ENCODE data around the gene COMP.
A peak's percentile ranks its signal among the peaks of the same experiment; 100 is the strongest.

Gene COMP

DNA sequence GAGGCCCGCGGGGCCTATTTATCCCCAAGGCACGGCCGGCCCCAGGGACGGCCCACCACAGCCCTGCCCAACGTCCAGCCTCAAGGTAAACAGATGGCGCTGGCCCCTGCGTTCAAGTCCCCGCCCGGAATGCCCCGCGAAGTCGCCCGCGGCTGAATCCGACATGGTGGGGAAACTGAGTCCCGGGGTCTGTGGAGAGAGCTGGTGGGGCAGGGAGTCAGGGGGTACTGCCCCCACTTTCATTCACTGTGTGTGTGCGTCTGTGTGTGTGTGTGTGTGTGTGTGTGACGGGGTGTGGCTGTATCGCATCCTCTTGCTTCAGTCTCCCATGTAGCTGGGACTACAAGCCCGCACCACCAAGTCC, 192 bp upstream of the COMP start:
- no peak for TF ChIP-seq Cebpa-rat (IDR thresholded peaks at IDR 0.05)
- H3K9me3 ChIP-seq (replicated peaks in 1 of 11): peaks cover 0 to 13% (median 3%) of the 10 kb centered on the region in 11 experiments; a peak in 7 of 22 replicates
- H3K4me2 ChIP-seq: peak overlapping the region in 4 of 11 experiments; percentile 80 to 91 (median 86); a peak in 2 of 22 replicates
- no peak overlapping the region for H3K9ac ChIP-seq
- H3K27ac ChIP-seq: no peak overlapping the region
- H3K36me3 ChIP-seq: no peaks in the 10 kb centered on the region
- H3K27me3 ChIP-seq: peaks cover 99 to 100% (median 100%) of the 10 kb centered on the region in 11 experiments
- peaks cover 0 to 73% (median 35%) of the 10 kb centered on the region in 11 experiments; a peak in 19 of 22 replicates for H4K20me1 ChIP-seq
- 0 out of 20 replicates have a peak overlapping the region, but pooled peaks of 1 of the 10 experiments have one; percentile 53 for H3K4me3 ChIP-seq
- H3K4me1 ChIP-seq: peaks cover 20 to 35% (median 29%) of the 10 kb centered on the region in 10 experiments

DNA sequence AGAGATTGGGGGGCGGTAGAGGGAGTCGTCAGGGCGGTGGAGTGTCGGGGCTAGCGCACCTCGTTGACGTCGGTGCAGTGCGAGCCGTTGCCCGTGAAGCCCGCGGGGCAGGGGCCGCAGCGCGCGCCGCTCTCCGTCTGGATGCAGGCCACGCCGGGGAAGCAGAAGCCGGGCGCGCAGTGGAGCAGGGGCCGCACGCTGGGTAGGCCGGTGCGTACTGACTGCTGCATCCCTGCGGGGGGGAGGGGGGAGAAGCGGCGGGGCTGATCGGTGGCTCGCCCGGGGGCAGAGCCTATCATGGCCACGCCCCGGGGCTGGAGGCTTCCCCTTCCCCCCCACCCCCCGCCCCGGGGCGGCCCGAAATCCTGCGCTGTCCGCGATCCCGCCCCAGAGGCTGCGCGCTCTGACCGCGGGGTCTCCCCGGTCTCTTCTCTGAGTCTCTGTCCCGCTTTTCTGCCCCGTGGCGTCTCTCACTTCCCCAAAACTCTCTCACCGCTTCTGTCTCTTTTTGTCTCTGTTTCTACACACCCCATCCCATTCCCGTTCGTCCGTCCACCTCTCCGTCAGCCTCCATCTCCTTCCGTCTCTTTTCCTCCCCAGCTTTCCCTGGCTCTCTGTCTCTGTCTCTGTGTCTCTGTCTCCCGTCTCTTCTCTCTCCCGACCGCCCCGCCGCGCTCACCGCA, 1.1 kb downstream of the COMP start:
- TF ChIP-seq Cebpa-rat (IDR thresholded peaks at IDR 0.05): no peak
- H3K4me2 ChIP-seq: peak overlapping the region; percentile 77 to 93 (median 86)
- peak overlapping the region in 3 of 11 experiments; percentile 25 to 33 (median 32); a peak in 3 of 22 replicates for H3K9ac ChIP-seq
- H4K20me1 ChIP-seq: peaks cover 0 to 67% (median 35%) of the 10 kb centered on the region in 11 experiments; a peak in 19 of 22 replicates
- peaks cover 0 to 13% (median 3%) of the 10 kb centered on the region in 11 experiments; a peak in 7 of 22 replicates for H3K9me3 ChIP-seq (replicated peaks in 1 of 11)
- no peak overlapping the region for H3K27ac ChIP-seq
- H3K4me1 ChIP-seq: peaks cover 15 to 33% (median 29%) of the 10 kb centered on the region in 10 experiments
- peaks cover 92 to 99% (median 96%) of the 10 kb centered on the region in 11 experiments for H3K27me3 ChIP-seq
- no peaks in the 10 kb centered on the region for H3K36me3 ChIP-seq
- peak overlapping the region; percentile 33 to 67 (median 51); a peak in 19 of 20 replicates for H3K4me3 ChIP-seq

DNA sequence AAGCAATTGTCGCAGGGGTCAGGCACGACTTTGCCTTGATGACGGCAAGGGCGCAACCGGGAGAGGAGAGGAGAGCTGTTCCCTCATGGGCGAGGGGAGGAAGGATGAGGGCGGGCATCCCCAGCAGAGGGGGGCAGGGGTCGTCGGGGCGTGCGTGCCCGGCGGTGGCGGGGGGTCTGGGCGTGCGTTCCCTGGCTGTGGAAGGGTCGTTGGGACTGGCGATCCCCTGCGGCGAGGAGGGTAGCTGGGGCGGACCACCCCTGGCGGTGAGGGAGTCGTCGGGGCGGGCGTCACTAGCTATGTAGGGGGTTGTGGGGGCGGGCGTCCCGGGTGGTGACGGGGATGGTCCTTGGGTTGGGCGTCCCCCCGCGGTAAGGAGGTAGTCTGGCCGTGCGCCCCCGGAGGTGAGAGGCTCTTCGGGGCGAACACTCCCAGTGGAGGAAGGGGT, 1.7 kb downstream of the COMP start:
- Histone ChIP-seq H3K4me3 (peak overlapping the region; percentile 33 to 67 (median 51); a peak in 19 of 20 replicates), H3K27ac (no peak overlapping the region), H3K4me2 (peak overlapping the region; percentile 77 to 93 (median 86)), H3K9ac (peak overlapping the region in 3 of 11 experiments; percentile 25 to 33 (median 32); a peak in 3 of 22 replicates), H3K36me3 (no peaks in the 10 kb centered on the region), H3K4me1 (peaks cover 16 to 38% (median 29%) of the 10 kb centered on the region in 10 experiments), H3K27me3 (peaks cover 87 to 99% (median 95%) of the 10 kb centered on the region in 11 experiments), H3K9me3 (replicated peaks in 1 of 11) (peaks cover 0 to 13% (median 3%) of the 10 kb centered on the region in 11 experiments; a peak in 7 of 22 replicates), H4K20me1 (peaks cover 0 to 68% (median 35%) of the 10 kb centered on the region in 11 experiments; a peak in 19 of 22 replicates)
- no peak for TF ChIP-seq Cebpa-rat (IDR thresholded peaks at IDR 0.05)

DNA sequence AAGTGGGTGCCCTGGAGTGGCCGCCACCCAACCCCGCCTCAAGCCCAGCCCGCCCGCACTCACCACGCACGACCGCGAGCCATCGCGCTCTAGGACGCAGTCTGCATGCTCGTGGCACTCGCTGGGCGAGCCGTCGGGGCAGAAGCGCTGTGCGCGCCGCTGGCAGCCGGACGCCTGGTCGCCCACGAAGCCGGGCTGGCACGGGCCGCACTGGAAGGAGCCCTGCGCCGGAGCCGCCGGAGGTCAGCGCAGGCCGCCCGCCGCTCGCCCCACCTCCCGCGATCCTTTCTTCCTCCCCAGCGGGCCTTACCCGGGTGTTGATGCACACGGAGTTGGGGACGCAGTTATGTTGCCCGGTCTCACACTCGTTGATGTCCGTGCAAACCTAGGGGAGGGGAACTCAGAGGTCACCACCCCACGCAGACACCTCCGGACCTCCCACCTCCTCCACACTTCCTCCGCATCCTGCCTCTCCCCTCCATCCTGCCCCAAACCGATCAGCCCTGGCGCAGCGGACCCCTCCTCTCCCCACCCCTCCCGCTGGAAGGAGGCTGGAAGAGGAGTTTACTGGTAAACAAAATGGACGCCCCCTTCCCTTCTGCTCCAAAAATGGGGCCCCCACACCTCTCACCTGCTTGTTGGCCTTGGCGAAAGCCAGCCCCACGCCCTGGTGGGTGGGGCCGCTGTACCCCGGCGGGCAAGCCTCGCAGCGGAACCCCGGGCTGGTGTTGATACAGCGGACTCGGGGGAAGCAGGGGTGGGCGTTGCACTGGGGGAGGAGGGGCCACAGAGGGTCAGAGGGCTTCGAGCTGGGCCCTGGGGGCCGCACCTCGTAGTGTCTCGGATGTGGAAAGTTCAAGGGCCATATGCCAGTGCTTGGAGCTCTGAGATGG, 2.3 kb downstream of the COMP start:
- Histone ChIP-seq H3K9ac (peak overlapping the region in 2 of 11 experiments; percentile 2 to 3; a peak in 2 of 22 replicates), H4K20me1 (peaks cover 0 to 72% (median 39%) of the 10 kb centered on the region in 11 experiments; a peak in 19 of 22 replicates), H3K4me3 (peak overlapping the region in 9 of 10 experiments; percentile 36 to 67 (median 53); a peak in 16 of 20 replicates), H3K4me2 (peak overlapping the region; percentile 77 to 93 (median 86)), H3K4me1 (peaks cover 16 to 38% (median 29%) of the 10 kb centered on the region in 10 experiments), H3K9me3 (replicated peaks in 1 of 11) (peaks cover 0 to 13% (median 3%) of the 10 kb centered on the region in 11 experiments; a peak in 7 of 22 replicates), H3K27ac (no peak overlapping the region), H3K36me3 (no peaks in the 10 kb centered on the region), H3K27me3 (peaks cover 87 to 98% (median 95%) of the 10 kb centered on the region in 11 experiments)
- TF ChIP-seq Cebpa-rat (IDR thresholded peaks at IDR 0.05): no peak

DNA sequence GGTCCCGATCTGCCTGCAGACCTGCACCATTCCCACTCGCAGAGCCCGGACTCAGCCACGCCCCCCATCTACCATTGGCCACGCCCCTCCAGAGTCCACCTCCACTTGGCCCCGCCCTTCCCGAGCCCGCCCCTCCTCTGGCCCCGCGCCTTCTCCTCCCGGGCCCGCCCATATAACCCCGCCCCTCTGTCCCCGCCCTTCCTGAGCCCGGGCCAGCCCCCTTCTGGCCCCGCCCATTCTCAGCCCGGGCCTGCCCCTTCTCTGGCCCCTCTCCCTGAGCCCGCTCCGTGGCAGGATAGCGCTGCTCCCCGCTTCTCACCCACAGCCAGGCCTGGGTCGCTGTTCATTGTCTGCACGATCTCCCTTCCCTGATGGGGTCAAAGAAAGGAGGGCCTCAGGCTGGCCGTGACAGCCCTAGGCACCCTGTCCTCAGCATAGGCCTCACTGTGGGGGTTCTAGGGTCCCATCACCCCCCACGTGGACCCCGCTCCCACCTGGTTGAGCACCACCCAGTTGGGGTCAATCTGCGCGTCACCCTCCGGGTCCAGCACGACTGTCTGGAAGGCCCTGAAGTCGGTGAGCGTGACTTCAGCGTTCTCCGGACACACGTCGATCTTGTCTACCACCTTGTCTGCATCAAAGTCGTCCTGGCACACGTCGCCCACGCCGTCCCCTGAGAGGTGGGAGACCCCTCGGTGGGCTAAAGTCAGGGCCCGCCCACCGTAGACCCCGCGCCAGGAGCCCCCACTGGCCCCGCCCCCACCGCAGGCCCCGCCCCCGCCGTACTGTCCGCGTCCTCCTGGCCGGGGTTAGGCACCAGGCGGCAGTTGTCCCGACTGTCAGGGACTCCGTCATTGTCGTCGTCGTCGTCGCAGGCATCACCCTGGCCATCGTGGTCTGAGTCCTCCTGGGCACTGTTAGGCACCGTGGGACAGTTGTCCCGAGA, 5.7 kb downstream of the COMP start:
- Histone ChIP-seq H3K9ac (0 out of 22 replicates have a peak overlapping the region, but pooled peaks of 1 of the 11 experiments have one; percentile 19), H3K4me2 (peak overlapping the region; percentile 44 to 76 (median 63); a peak in 20 of 22 replicates)

DNA sequence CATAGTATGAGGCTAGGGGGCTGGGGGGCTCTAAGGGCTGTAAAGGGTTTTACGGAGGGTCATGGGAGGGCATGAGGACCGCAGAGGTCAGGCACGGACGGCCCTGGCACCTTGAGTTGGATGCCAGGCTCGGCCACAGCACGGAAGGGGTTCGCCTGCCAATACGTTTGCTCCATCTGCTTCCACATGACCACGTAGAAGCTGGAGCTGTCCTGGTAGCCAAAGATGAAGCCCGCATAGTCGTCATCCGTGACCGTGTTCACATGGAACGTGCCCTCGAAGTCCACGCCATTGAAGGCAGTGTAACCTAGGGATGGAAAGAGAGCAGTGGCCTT, 6.4 kb downstream of the COMP start:
- no peak overlapping the region for H3K27ac ChIP-seq
- peaks cover 0 to 76% (median 62%) of the 10 kb centered on the region in 11 experiments; a peak in 20 of 22 replicates for H4K20me1 ChIP-seq
- H3K9me3 ChIP-seq (replicated peaks in 1 of 11): peaks cover 0 to 13% (median 3%) of the 10 kb centered on the region in 11 experiments; a peak in 7 of 22 replicates
- H3K36me3 ChIP-seq: no peaks in the 10 kb centered on the region
- peaks cover 34 to 54% (median 41%) of the 10 kb centered on the region in 10 experiments for H3K4me1 ChIP-seq
- no peak for TF ChIP-seq Cebpa-rat (IDR thresholded peaks at IDR 0.05)
- no peak overlapping the region for H3K4me3 ChIP-seq
- peak overlapping the region in 6 of 11 experiments; percentile 12 to 68 (median 39); a peak in 7 of 22 replicates for H3K4me2 ChIP-seq
- peaks cover 70 to 96% (median 81%) of the 10 kb centered on the region in 11 experiments for H3K27me3 ChIP-seq
- no peak overlapping the region for H3K9ac ChIP-seq

More for the DNA sequence above, 5.7 kb downstream of the COMP start:
- Histone ChIP-seq H3K27me3 (peaks cover 77 to 96% (median 84%) of the 10 kb centered on the region in 11 experiments), H3K4me1 (peaks cover 36 to 58% (median 46%) of the 10 kb centered on the region in 10 experiments), H3K9me3 (replicated peaks in 1 of 11) (peaks cover 0 to 13% (median 3%) of the 10 kb centered on the region in 11 experiments; a peak in 7 of 22 replicates), H3K27ac (no peak overlapping the region), H3K36me3 (no peaks in the 10 kb centered on the region), H4K20me1 (peaks cover 0 to 74% (median 59%) of the 10 kb centered on the region in 11 experiments; a peak in 20 of 22 replicates), H3K4me3 (no peak overlapping the region)
- TF ChIP-seq Cebpa-rat (IDR thresholded peaks at IDR 0.05): no peak

DNA sequence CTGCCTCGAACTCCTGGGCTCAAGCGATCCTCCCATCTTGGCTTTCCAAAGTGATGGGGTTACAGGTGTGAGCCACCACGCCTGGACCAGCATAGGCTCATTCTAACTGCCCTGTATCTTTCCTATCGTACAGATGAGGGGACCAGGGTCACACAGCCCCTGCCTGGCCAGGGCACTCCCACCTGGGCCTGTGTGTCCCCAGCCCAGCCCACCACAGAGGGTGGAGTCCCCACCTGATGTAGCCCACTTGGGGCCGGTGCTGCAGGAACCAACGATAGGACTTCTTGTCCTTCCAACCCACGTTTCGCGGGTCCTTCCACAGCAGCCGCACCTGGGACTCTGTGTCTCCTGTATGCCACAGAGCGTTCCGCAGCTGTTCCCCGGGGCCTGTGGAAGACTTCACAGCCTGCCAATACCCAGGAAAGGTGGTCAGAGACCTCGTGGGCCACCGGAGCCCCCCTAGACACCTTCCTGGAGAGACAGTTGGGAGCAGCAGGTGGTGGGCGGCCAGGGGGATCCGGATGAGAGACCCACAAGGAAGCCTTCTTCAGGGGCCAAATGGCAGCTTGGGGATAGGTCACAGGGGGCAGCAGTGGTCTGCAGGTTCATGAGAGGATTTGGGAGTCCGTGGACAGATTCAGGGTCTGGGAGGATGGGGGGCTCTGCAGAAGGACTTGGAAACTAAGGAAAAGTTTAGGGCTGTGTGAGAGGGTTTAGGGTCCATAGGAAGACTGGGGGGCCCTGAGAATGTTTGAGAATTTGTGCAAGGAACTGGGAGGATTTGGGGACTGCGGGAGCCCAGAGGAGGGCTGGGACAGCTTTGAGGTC, 6.9 kb downstream of the COMP start:
- peaks cover 70 to 96% (median 81%) of the 10 kb centered on the region in 11 experiments for H3K27me3 ChIP-seq

More for the DNA sequence above, 6.9 kb downstream of the COMP start:
- H3K36me3 ChIP-seq: no peaks in the 10 kb centered on the region
- H3K9me3 ChIP-seq (replicated peaks in 1 of 11): peaks cover 0 to 13% (median 3%) of the 10 kb centered on the region in 11 experiments; a peak in 7 of 22 replicates
- peaks cover 0 to 76% (median 60%) of the 10 kb centered on the region in 11 experiments; a peak in 20 of 22 replicates for H4K20me1 ChIP-seq
- H3K9ac ChIP-seq: no peak overlapping the region
- no peak for TF ChIP-seq Cebpa-rat (IDR thresholded peaks at IDR 0.05)
- peaks cover 28 to 49% (median 35%) of the 10 kb centered on the region in 10 experiments for H3K4me1 ChIP-seq
- no peak overlapping the region for H3K27ac ChIP-seq
- H3K4me3 ChIP-seq: no peak overlapping the region
- H3K4me2 ChIP-seq: peak overlapping the region in 3 of 11 experiments; percentile 12 to 50 (median 28); a peak in 1 of 22 replicates
